Common myeloid progenitor, CD34-positive (primary cell): ENCODE measurements around the gene METTL16.
"Not testable (repeated sequence)": the region's sequence is repeated elsewhere in the genome, so short reads cannot be mapped to it uniquely, and the experiment has no call there.

Source experiments
- CTCF ChIA-PET: fragments of 350-600 bp; sonication (Branson Sonifier 250); formaldehyde crosslinking; loops from one replicate; lab custom pipeline; 2021; ENCODE audit warnings: antibody characterized with exemption; lab: Charles Lee
- POLR2A ChIA-PET: fragments of 350-600 bp; sonication (Branson Sonifier 250); formaldehyde crosslinking; loops from one replicate; lab custom pipeline; 2021; ENCODE audit warnings: antibody characterized with exemption; lab: Charles Lee
- DNase-seq, 3 donors: peaks; one replicate each; pipeline versions ENCODE4 v3.0.0 to v3.0.0-alpha.2; 2013
- H3K27ac ChIP-seq, 2 experiments: 1 replicate in 1 of 2; 2 replicates in 1 of 2; pipeline ENCODE4 v1.7.0; 2013; ENCODE audit warnings: inconsistent platforms in 2 of 2, low read length in 2 of 2, mild to moderate bottlenecking in 2 of 2, low read depth in 1 of 2, moderate library complexity in 1 of 2; ENCODE audit not compliant: severe bottlenecking in 2 of 2, insufficient read depth in 1 of 2, poor library complexity in 1 of 2
- H3K27me3 ChIP-seq, 5 experiments: replicated peaks in 2 of 5; 1 replicate in 3 of 5; 2 replicates in 2 of 5; pipeline versions ENCODE4 v1.6.1 to v1.7.0; 2013; ENCODE audit warnings: low read length in 4 of 5, mild to moderate bottlenecking in 2 of 5, moderate library complexity in 2 of 5, inconsistent platforms in 1 of 5; ENCODE audit not compliant: insufficient read depth in 5 of 5, control insufficient read depth in 4 of 5
- H3K36me3 ChIP-seq, 4 experiments: 1 replicate in 2 of 4; 2 replicates in 2 of 4; pipeline versions ENCODE4 v1.6.1 to v1.7.0; 2013; ENCODE audit warnings: low read length in 3 of 4, control low read depth in 1 of 4, mild to moderate bottlenecking in 1 of 4; ENCODE audit not compliant: control insufficient read depth in 4 of 4, insufficient read depth in 4 of 4
- H3K4me1 ChIP-seq, 4 experiments: 1 replicate in 3 of 4; 2 replicates in 1 of 4; pipeline versions ENCODE4 v1.6.1 to v1.7.1; 2013; ENCODE audit warnings: low read length in 3 of 4, mild to moderate bottlenecking in 3 of 4, control low read depth in 1 of 4, inconsistent platforms in 1 of 4, moderate library complexity in 1 of 4; ENCODE audit not compliant: control insufficient read depth in 4 of 4, insufficient read depth in 4 of 4; ENCODE audit errors: control extremely low read depth in 1 of 4
- H3K4me3 ChIP-seq, 7 experiments: 1 replicate in 4 of 7; 2 replicates in 3 of 7; pipeline versions ENCODE4 v1.5.1 to v1.7.0; 2013; ENCODE audit warnings: mild to moderate bottlenecking in 7 of 7, low read length in 6 of 7, moderate library complexity in 6 of 7, inconsistent platforms in 2 of 7, low read depth in 2 of 7, control low read depth in 1 of 7; ENCODE audit not compliant: insufficient read depth in 4 of 7, control insufficient read depth in 1 of 7; ENCODE audit errors: extremely low read depth in 1 of 7
- H3K9me3 ChIP-seq, 5 experiments: 1 replicate in 4 of 5; 2 replicates in 1 of 5; pipeline versions ENCODE4 v1.6.1 to v1.7.1; 2013; ENCODE audit warnings: low read length in 4 of 5, mild to moderate bottlenecking in 2 of 5, inconsistent platforms in 1 of 5, low read depth in 1 of 5, moderate library complexity in 1 of 5; ENCODE audit not compliant: control insufficient read depth in 4 of 5, insufficient read depth in 2 of 5; ENCODE audit errors: control extremely low read depth in 1 of 5
- WGBS: methylation state at CpG from one replicate; pipeline ENCODE4 v1.1.5; 2013; ENCODE audit not compliant: insufficient coverage; 5-methylcytosine and 5-hydroxymethylcytosine counted together

The METTL16 gene

GRCh38 chr17:2521775-2522410 lies 10.2 kb upstream of the METTL16 start:
- H3K4me3 ChIP-seq, H3K27me3 ChIP-seq, H3K9me3 ChIP-seq, H3K27ac ChIP-seq, H3K4me1 ChIP-seq, DNase-seq, CTCF ChIA-PET, POLR2A ChIA-PET, H3K36me3 ChIP-seq: not testable (repeated sequence)
- 98% methylated on average over 9 of the region's 15 CpGs for WGBS

GRCh38 chr17:2521257-2521656 lies 9.6 kb upstream of the METTL16 start:
- no peaks in the 10 kb centered on the region for H3K4me1 ChIP-seq
- H3K27me3 ChIP-seq: no peaks in the 10 kb centered on the region
- 95% methylated on average over 4 of the region's 5 CpGs for WGBS
- DNase-seq: no peak
- H3K36me3 ChIP-seq: no peaks in the 10 kb centered on the region
- H3K4me3 ChIP-seq: no peak overlapping the region
- no peak overlapping the region for H3K27ac ChIP-seq
- ChIA-PET POLR2A (no interaction called here), CTCF (no interaction called here)
- H3K9me3 ChIP-seq: no peaks in the 10 kb centered on the region

- 100% methylated on average over 2 of the region's 5 CpGs for WGBS
- H3K36me3 ChIP-seq: no peaks in the 10 kb centered on the region
- no peaks in the 10 kb centered on the region for H3K27me3 ChIP-seq
- peaks cover 0 to under 1% (median 0%) of the 10 kb centered on the region in 4 experiments for H3K4me1 ChIP-seq
- CTCF ChIA-PET: no interaction called here
- POLR2A ChIA-PET: no interaction called here
- DNase-seq: no peak
- no peaks in the 10 kb centered on the region for H3K9me3 ChIP-seq
- no peak overlapping the region for H3K4me3 ChIP-seq
- H3K27ac ChIP-seq: no peak overlapping the region
Measured at GRCh38 chr17:2517539-2517938, 5.9 kb upstream of the METTL16 start.

- CTCF ChIA-PET: no interaction called here
- 0% methylated on average over 5 of the region's 5 CpGs for WGBS
Measured at GRCh38 chr17:2511138-2511461, 588 bp downstream of the METTL16 start.

GRCh38 chr17:2510559-2510958 lies 1.1 kb downstream of the METTL16 start:
- Histone ChIP-seq H3K4me3 (peak overlapping the region in 6 of 7 experiments; percentile 73 to 98 (median 84)), H3K27ac (peak overlapping the region; percentile 93 to 97), H3K4me1 (peaks cover 9 to 20% (median 10%) of the 10 kb centered on the region in 4 experiments), H3K9me3 (no peaks in the 10 kb centered on the region), H3K36me3 (peaks cover 0 to 4% (median 1%) of the 10 kb centered on the region in 4 experiments), H3K27me3 (no peaks in the 10 kb centered on the region)
- DNase-seq: no peak
- ChIA-PET CTCF (no interaction called here), POLR2A (interaction anchor here (0.5 kb wide), 1 partner anchor 143 kb away, joined by 3 read pairs; no protein-coding TSS in a partner anchor)
- WGBS: 100% methylated on average over 1 of the region's 2 CpGs

More at GRCh38 chr17:2511138-2511461, 588 bp downstream of the METTL16 start:
- peak overlapping the region; percentile 93 to 97 for H3K27ac ChIP-seq
- H3K36me3 ChIP-seq: peaks cover 0 to 4% (median 0%) of the 10 kb centered on the region in 4 experiments
- POLR2A ChIA-PET: no interaction called here
- H3K27me3 ChIP-seq: no peaks in the 10 kb centered on the region
- H3K4me3 ChIP-seq: peak overlapping the region; percentile 68 to 98 (median 77)
- H3K4me1 ChIP-seq: peaks cover 9 to 20% (median 10%) of the 10 kb centered on the region in 4 experiments
- DNase-seq: no peak
- no peaks in the 10 kb centered on the region for H3K9me3 ChIP-seq

GRCh38 chr17:2508035-2508434 lies 3.7 kb downstream of the METTL16 start:
- Histone ChIP-seq H3K27ac (no peak overlapping the region), H3K4me1 (peaks cover 9 to 20% (median 10%) of the 10 kb centered on the region in 4 experiments), H3K36me3 (peaks cover 0 to 8% (median 2%) of the 10 kb centered on the region in 4 experiments), H3K9me3 (peaks cover 0 to 7% (median 0%) of the 10 kb centered on the region in 5 experiments), H3K27me3 (no peaks in the 10 kb centered on the region), H3K4me3 (no peak overlapping the region)
- POLR2A ChIA-PET: no interaction called here
- no peak for DNase-seq
- CTCF ChIA-PET: no interaction called here
- WGBS: no CpG with 5 or more reads among the region's 1 CpG

- H3K27me3 ChIP-seq, POLR2A ChIA-PET, H3K9me3 ChIP-seq, CTCF ChIA-PET, H3K36me3 ChIP-seq, H3K4me3 ChIP-seq, DNase-seq, H3K27ac ChIP-seq: not testable (repeated sequence)
- peaks cover 9 to 17% (median 10%) of the 10 kb centered on the region in 4 experiments for H3K4me1 ChIP-seq
- WGBS: over 99% methylated on average over 13 of the region's 29 CpGs
Measured at GRCh38 chr17:2507015-2507414, 4.7 kb downstream of the METTL16 start.
